DMS79 (cell line): ENCODE data around the gene IL6.
"Not testable (repeated sequence)": the region's sequence is repeated elsewhere in the genome, so short reads cannot be mapped to it uniquely, and the experiment has no call there.

Experiments
- DNase-seq: peaks from one replicate; lab custom pipeline; 2025; lab: John Stamatoyannopoulos, UW

IL6 gene

DNA sequence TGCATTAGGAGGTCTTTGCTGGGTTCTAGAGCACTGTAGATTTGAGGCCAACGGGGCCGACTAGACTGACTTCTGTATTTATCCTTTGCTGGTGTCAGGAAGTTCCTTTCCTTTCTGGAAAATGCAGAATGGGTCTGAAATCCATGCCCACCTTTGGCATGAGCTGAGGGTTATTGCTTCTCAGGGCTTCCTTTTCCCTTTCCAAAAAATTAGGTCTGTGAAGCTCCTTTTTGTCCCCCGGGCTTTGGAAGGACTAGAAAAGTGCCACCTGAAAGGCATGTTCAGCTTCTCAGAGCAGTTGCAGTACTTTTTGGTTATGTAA, 675 bp downstream of the IL6 start:
- no peak for DNase-seq

DNA sequence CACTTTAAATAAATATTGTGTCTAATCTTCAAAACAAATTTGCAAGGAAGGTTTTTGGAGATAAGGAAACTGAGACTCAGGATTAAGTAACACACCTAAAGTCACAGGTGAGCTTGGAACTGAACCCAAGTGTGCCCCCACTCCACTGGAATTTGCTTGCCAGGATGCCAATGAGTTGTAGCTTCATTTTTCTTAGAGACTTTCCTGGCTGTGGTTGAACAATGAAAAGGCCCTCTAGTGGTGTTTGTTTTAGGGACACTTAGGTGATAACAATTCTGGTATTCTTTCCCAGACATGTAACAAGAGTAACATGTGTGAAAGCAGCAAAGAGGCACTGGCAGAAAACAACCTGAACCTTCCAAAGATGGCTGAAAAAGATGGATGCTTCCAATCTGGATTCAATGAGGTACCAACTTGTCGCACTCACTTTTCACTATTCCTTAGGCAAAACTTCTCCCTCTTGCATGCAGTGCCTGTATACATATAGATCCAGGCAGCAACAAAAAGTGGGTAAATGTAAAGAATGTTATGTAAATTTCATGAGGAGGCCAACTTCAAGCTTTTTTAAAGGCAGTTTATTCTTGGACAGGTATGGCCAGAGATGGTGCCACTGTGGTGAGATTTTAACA, 1.5 kb downstream of the IL6 start:
- DNase-seq: no peak

- no peak for DNase-seq
Observed at GRCh38 chr7:22729180-22729825, 2.3 kb downstream of the IL6 start.

DNA sequence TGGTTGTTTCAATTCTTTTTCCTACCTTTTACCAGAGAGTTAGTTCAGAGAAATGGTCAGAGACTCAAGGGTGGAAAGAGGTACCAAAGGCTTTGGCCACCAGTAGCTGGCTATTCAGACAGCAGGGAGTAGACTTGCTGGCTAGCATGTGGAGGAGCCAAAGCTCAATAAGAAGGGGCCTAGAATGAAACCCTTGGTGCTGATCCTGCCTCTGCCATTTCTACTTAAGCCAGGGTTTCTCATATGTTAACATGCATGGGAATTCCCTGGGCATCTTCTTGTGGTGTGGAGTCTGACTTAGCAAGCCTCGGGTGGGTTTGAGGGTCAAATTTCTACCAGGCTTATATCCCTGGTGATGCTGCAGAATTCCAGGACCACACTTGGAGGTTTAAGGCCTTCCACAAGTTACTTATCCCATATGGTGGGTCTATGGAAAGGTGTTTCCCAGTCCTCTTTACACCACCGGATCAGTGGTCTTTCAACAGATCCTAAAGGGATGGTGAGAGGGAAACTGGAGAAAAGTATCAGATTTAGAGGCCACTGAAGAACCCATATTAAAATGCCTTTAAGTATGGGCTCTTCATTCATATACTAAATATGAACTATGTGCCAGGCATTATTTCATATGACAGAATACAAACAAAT, 3.2 kb downstream of the IL6 start:
- DNase-seq: no peak

- DNase-seq: no peak
Observed at GRCh38 chr7:22730921-22731654, 4.1 kb downstream of the IL6 start.

DNA sequence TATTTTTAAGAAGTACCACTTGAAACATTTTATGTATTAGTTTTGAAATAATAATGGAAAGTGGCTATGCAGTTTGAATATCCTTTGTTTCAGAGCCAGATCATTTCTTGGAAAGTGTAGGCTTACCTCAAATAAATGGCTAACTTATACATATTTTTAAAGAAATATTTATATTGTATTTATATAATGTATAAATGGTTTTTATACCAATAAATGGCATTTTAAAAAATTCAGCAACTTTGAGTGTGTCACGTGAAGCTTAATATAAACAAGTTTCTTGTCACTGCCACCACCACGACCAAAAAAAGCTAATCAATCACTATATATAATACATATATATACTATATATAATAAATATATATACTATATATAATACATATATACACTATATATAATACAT, 4.8 kb downstream of the IL6 start:
- no peak for DNase-seq

GRCh38 chr7:22732556-22733126, 5.6 kb downstream of the IL6 start:
- DNase-seq: no peak

DNA sequence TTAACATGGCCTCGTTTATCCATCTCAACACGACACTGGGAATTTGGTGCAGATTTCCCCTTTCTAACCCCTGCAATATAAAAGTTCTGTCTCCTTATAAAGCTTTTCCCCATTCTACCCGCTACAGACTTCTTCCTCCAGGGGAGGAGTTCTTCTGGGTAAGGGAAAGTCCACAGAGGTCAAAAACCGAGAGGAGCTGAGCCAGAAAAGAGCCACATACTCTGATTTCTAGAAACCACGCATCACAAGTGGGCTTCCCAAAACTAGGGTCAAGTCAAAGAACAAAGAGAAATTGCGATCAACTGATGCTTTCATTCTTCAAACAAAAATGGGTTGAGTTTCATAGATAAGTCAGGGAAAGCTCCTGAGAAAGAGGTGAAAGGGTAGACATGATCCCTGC, 6.8 kb downstream of the IL6 start:
- no peak for DNase-seq

- DNase-seq: no peak
Observed at GRCh38 chr7:22743014-22743413, 16.0 kb downstream of the IL6 start.

GRCh38 chr7:22751341-22751740, 24.3 kb downstream of the IL6 start:
- no peak for DNase-seq

DNA sequence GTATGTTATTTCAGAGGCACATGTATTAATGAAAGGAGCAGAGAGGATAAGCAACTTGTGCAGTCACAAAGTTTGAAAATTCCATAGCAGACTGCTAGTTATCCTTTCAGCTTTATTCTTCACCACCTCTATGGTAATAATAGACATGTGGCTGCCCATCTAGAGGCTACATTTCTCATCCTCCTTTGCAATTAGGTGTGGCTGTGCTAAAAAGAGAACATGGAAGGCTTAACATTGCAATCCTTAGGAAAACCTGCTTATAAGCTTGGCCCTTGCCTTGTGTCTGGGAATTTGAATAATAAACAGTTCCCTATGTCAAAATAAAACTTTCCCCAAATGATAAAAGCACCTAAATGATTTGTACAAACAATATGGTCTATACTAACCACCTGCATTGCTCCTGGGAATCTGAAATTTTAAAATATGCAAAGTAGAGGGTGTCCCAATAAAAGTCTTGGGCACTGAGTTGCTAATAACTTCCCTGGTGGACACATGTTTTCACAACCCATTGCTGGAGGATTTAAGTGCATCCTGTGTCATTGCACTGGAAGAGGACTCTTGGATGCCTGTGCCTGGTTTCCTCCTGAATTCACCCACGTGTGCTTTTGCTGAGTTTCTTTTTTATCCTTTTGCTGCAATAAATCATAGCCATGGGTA, 30.5 kb downstream of the IL6 start:
- no peak for DNase-seq

DNA sequence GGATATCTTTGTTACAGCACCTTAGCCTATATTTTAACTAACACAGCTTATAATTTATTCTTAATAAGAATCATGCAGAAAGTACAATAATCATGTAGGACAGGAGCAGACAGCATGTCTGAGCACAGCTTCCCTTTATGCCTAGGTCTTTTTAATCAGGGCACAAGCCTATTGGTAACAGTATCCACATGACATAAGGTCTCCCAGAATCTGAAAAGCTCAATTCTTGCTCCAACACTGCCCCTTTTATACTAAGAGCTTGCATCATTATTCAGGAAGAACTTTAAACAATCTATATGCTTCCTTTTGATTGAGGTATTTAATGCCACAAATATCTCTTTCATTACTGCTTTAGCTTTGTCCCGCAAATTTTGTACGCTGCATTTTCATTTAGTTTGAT, 31.6 kb downstream of the IL6 start:
- DNase-seq: no peak

DNA sequence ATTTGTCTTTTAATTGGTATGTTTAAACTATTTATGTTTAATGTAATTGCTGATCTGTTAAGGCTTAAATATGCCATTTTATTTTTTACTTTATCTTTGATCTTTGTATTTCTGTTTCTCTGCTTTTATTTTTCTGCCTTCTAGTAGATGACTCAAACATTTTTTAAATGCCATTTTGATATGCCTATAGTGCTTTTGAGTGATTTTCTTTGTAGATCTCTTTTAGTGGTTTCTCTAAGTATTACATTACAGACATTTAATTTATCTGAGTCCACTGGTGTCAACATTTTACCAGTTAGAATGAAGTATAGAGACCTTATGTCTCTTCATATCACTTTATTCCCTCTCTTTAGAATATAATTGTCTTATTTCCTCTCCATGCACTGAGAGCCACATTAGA, 32.7 kb downstream of the IL6 start:
- DNase-seq: no peak

DNA sequence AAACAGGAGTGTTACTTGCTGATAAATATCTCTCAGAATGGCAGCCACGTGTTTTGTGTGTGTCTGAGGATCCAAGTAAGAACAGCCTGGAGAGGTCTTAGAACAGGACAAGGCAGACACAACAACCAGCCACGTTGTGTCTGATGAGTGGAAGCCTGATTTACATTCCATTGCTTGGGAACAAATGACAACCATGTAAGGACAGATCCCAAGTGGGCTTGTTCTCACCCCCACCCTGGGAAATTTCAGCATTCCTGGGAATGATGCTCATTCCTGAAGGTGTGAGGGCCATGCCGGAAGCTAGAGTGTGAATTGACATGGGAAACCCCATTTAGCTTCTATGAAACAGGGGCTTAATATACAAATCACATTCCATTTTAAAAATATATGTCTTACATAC, 35.9 kb downstream of the IL6 start:
- no peak for DNase-seq

DNA sequence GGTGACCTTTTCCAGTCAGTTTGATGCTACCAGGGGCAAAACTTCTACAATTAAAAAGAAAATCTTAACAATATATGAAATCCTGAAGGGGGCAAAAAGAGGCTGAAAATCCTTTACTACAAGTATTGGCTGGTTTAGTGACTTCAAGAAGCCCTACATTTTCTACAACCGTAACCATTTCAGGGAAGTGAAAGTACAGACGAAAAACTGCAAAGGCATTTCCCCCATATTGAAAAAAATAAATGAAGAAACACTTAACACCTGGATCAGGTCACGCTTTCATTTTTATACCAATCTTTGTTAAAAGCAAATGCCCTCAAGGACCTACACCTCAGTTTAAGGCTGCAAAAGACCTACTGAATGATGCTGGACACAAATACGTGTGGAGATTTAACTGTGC, 38.6 kb downstream of the IL6 start:
- DNase-seq: no peak

DNA sequence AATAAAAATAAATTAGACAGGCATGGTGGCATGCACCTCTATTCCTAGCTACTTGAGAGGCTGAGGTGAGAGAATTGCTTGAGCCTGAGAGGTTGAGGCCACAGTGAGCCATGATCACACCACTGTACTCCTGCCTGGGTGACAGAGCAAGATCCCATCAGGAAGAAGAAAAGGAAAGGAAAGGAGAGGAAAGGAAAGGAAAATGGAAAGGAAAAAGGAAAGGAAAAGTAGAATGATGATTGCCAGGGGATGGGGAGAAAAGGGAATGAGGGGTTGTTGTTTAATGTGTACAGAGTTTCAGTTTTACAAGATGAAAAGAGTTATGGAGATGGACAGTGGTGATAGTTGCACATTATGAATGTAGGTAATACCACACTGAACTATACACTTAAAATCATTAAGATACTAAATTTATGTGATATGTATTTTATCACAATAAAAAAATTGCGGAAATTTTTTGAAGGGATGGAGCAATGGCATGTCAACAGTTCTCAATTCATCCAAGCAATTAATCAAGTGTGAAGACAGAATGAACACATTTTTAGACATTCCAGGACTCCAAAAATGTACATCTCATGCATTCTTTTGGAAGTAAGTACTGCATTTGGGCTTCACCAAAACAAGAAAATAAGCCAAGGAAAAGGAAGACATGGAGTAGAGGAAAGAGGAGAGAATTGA, 44.3 kb downstream of the IL6 start:
- DNase-seq: no peak

- DNase-seq: no peak
Observed at GRCh38 chr7:22771872-22772228, 44.9 kb downstream of the IL6 start.

GRCh38 chr7:22772885-22773284, 45.9 kb downstream of the IL6 start:
- DNase-seq: no peak

- no peak for DNase-seq
Observed at GRCh38 chr7:22776964-22777363, 50.0 kb downstream of the IL6 start.

GRCh38 chr7:22779730-22780323, 52.8 kb downstream of the IL6 start:
- DNase-seq: not testable (repeated sequence)

DNA sequence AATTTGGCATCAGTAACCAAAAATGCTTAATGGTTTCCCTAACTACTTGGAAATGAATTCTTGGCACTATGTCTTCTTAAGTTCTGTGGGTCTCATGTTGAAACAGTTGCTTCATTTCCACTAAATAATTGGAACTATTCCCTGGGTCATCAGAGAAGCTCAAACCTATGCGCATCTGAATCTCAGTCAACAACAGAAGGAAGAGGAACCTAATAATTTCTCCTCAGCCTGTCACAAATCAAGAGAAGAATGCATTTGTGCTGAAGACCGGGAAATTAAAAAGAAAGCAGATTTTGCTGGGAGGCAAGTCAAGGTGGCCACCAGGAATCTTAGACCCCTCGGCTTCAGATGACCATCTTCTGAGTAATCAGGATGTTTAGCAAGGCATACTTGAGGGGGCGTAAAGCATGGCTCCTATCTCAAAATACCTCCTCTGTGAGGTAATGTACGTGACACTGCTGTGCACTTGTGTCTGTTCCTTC, 54.3 kb downstream of the IL6 start:
- DNase-seq: no peak
